Stimulated activated CD8-positive, alpha-beta memory T cell treated with anti-CD3 and anti-CD28 coated beads, Interleukin-7, amount 100 ng/mL, for 24 hours (primary cell): ENCODE results near the gene LAPTM5.

ENCODE experiments used
- DNase-seq: peaks from one replicate; pipeline ENCODE4 v3.0.0-alpha.2; 2020; ENCODE audit warnings: low read depth

The LAPTM5 gene

GRCh38 chr1:30742300-30742962, 15.1 kb downstream of the LAPTM5 start:
- no peak for DNase-seq

- DNase-seq: no peak
Measured at GRCh38 chr1:30741239-30741894, 16.2 kb downstream of the LAPTM5 start.

GRCh38 chr1:30740251-30741238, 17.0 kb downstream of the LAPTM5 start:
- no peak for DNase-seq

- DNase-seq: no peak
Measured at GRCh38 chr1:30739601-30740000, 18.0 kb downstream of the LAPTM5 start.

- no peak for DNase-seq
Measured at GRCh38 chr1:30738715-30739559, 18.6 kb downstream of the LAPTM5 start.

GRCh38 chr1:30738040-30738714, 19.4 kb downstream of the LAPTM5 start:
- DNase-seq: no peak

GRCh38 chr1:30737357-30738039, 20.1 kb downstream of the LAPTM5 start:
- DNase-seq: no peak

- DNase-seq: no peak
Measured at GRCh38 chr1:30735668-30736498, 21.7 kb downstream of the LAPTM5 start.

- DNase-seq: no peak
Measured at GRCh38 chr1:30735124-30735523, 22.4 kb downstream of the LAPTM5 start.

- DNase-seq: no peak
Measured at GRCh38 chr1:30734580-30734979, 23.0 kb downstream of the LAPTM5 start.

- DNase-seq: no peak
Measured at GRCh38 chr1:30734106-30734505, 23.5 kb downstream of the LAPTM5 start.

GRCh38 chr1:30733493-30733892, 24.1 kb downstream of the LAPTM5 start:
- no peak for DNase-seq

GRCh38 chr1:30732277-30732996, 25.1 kb downstream of the LAPTM5 start:
- DNase-seq: no peak

- no peak for DNase-seq
Measured at GRCh38 chr1:30731806-30732276, 25.7 kb downstream of the LAPTM5 start.

GRCh38 chr1:30731109-30731805, 26.3 kb downstream of the LAPTM5 start:
- DNase-seq: no peak

GRCh38 chr1:30730346-30731108, 27.0 kb downstream of the LAPTM5 start:
- DNase-seq: no peak

GRCh38 chr1:30729901-30730300, 27.7 kb downstream of the LAPTM5 start:
- no peak for DNase-seq
